GM21528 (cell line): Measurements from ENCODE around the gene DCAKD.

Experiments used
- ATAC-seq: cut with Tn5 transposase; IDR thresholded peaks from one replicate; pipeline ENCODE4 v1.9.1; 2021; ENCODE audit warnings: mild to moderate bottlenecking, moderate library complexity; ENCODE audit not compliant: unreplicated experiment, low FRiP score

DCAKD gene

DNA sequence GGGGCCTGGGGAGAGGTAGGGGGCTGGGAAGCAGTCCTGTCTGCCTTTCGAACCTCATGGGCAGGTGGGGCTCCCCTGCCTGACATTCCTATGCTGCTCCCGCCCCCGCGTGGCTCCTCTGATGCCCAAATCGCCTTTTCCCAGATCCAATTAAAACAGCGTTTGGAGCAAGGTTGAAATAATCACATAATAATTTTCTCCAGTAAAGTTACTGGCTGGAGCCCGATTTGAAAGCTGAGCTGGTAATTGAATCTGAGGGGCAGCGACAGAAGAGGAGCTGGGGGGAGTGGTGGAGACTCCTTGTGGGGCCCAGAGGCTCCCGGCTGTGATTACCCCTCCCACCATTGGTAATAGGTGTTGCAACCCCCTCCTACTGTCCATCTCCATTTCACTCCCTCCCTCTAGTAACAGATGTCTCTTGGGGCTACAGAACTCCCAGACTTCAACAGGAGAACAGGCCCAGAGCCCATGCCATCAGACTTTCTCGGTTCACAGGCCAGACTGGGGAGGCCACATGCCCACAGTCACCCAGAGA is 44.4 kb downstream of the DCAKD start:
- no peak for ATAC-seq

DNA sequence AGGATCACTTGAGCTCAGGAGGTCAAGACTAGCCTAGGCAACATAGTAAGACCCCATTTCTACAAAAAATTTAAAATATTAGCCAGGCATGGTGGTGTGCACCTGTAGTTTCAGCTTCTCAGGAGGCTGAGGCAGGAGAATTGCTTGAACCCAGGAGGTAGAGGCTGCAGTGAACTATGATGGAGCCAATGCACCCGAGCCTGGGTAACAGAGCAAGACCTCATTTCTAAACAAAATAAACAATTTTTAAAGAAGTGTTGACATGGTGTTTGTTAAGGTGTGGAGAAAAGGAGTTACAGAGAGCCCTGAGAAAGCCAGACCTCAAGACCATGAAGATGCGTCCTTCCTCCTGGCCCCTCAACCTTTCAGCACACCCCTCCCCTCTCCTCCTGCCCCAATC is 45.7 kb downstream of the DCAKD start:
- no peak for ATAC-seq

DNA sequence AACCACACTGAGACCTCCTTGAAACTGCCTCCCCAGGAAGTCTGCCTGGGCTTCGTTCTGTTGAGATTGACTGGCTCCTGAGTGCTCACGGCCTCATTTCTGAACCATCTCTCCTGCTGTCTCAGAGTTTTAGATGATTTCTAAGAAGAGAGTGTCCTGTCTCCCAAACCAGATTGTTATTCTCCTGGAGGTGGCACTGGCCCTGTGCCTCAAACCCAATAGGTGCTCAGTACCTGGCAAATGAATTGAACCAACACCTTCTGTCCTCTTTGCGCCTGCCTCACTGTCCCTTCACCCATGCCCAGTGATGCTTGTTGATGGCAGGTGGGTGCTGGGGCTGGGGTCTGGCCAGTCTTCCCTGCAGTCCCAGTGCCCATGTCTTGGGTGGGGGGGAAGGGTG is 47.0 kb downstream of the DCAKD start:
- no peak for ATAC-seq

DNA sequence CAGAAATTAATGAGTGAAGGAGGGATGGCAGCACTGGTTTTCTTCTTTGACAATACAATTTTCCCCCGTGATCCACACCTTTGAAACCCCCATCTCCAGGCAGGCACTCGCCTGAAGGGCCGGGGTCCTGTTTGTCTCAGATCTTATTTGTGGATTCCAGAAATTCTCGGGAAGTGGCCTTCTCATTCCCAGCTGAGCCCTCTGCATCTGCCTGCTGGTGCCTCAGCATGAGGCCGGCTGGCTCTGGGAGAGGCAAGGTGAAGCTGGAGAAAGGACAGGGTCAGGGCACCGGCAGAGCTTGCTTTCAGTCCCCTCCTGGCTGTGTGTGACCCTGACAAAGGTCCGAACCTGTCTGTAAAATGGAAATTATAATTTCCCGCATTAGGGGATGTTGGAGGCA is 47.6 kb downstream of the DCAKD start:
- no peak for ATAC-seq

DNA sequence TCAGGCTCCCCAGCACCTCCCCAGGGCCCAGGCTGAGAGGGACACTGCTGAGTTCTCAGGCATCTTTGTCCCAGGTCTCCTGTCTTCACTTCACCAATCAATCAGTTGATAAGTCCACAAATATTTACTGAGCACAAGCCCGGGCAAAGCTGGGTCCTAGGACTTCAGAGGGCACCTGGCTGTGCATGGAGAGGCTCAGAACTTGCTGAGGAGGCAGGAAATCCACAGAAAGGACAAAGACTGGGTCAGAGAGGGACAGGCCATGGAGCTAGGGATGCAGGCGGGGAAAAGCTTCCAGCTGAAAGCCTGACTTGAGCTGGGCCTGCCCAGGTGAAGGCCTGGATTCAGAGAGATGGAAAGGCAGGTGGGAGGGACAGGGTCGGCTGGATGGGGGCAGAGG is 50.1 kb downstream of the DCAKD start:
- no peak for ATAC-seq

DNA sequence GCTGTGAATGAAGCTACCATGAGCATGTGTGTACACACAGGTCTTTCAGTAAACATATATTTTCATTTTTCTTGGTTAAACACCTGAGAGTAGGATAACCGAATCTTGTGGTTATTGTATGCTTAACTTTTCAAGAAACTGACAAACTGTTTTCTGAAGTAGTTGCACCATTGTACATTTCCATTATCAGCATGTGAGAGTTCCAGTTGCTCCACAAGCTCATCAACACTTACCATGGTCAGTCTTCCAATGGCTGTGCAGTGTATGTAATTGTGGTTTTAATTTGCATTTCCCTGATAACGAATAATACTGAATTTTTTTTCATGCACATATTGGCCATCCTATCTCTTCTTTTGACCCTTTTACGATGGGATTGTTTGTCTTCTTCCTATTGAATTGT is 52.0 kb downstream of the DCAKD start:
- no peak for ATAC-seq

DNA sequence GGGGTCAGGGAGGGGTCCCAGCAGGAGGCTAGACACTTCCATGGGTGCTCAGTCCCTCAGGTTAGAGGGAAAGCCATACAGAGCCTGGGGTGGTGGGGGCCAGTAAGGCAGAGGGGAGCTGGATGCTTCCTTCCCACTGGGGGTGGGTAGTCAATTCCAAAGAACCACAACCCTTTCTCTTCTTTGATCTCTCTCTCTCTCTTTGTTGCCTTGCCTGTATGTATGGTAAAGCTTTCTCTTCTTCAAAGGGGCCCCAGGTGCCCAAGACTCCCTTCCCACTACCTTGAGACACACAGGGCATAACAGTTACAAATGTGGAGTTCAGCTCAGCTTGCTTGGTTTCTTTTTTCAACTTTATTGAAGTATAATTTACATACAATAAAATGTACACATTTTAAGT is 52.8 kb downstream of the DCAKD start:
- no peak for ATAC-seq

DNA sequence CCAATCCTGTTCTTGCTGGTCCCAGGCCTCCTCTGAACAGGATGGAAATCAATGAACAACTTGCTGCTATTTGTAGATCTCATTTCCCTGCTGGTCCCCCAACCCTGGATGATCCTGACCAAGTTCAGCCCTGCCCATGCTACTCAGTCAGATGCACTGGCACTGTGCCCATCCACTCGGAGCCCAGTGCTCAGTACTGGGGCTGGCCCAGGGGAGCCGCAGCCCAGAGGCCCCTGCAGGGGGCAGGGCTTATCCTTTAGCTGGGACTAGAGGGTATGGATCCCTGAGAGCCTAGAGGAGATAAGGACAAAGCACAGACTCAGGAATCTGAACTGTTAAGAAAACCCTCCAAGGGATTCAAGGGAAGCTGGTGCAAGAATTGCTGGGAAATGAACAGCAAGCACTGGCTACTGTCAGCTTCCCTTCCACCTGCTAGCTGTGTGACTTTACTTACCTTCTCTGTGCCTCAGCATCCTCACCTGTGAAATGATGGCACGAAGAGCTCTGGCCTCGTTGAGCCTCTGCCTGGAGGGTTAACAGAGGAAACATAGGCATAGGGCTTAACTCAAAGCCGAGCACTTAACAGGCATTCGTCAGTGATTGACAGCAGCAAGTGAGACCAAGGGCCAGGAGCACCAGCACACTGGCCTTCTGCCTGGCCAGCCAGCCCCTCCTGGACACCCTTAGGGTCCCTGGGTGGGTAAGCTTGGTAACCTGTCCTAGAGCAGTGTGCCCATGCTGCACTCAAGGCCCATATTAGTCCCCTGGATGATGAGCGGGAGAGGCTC is 53.5 kb downstream of the DCAKD start:
- no peak for ATAC-seq

- ATAC-seq = no peak
Observed at GRCh38 chr17:44996304-44996703, 55.1 kb downstream of the DCAKD start.

DNA sequence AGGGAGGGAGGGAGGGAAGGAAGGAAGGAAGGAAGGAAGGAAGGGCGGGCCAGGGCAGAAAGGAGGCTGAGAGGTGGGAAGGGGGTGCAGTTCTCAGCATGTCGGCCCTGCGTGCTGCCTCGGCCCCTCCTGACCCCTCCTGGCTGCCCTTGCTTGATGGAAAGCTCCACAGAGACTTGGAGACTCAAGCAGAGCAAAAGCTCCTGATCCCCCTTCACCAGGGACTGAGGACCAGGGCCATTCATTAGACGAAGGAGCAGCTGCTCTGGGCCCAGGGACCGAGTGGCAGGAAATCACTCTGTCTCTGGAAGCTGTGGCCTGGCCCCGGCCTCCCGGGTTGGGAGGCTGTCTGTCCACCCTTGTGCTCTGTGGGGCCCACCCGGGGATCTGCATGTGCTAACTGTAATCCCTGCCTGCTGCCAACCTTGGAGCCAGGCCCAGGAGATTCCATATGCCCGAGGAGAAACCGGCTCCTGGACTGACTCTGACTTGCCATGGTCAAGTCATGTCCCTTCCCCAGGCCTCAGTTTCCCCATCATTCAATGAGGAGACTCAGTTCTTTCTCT is 55.9 kb downstream of the DCAKD start:
- ATAC-seq = no peak

DNA sequence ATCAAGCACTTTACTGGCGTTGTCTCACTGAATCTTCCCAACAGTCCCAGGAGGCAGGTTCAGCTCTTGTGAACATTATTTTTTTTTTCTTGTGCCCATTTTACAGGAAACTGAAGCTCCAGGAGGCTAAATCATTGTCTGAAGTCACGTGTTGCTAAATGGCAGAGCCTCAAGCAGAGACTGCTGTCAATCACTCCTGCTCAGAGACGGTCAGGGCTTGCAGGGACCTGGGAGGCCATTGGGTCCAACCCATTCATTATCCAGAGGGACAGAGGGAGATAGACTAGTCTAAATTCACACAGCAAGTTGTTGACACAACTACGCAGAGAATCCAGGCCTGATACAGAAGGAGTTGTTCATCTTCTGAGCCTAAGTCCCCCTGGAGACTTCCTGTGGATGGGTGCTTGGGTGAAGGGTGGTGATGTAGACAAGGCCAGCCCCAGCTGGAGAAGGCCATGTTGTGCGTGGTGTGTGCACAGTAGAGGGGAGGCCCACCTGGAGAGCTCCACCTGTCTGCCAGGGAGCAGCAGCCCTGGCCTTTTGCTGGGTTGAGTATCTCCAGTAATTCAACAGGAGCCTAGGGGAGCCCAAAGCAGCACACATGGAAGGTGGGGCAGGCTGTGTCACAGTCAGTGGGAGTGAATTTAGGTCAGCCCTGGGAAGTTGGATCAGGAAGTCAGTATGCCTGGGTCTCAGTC is 59.0 kb downstream of the DCAKD start:
- no peak for ATAC-seq

- no peak for ATAC-seq
Observed at GRCh38 chr17:44990994-44991393, 60.4 kb downstream of the DCAKD start.

- no peak for ATAC-seq
Observed at GRCh38 chr17:44989552-44990138, 61.8 kb downstream of the DCAKD start.

DNA sequence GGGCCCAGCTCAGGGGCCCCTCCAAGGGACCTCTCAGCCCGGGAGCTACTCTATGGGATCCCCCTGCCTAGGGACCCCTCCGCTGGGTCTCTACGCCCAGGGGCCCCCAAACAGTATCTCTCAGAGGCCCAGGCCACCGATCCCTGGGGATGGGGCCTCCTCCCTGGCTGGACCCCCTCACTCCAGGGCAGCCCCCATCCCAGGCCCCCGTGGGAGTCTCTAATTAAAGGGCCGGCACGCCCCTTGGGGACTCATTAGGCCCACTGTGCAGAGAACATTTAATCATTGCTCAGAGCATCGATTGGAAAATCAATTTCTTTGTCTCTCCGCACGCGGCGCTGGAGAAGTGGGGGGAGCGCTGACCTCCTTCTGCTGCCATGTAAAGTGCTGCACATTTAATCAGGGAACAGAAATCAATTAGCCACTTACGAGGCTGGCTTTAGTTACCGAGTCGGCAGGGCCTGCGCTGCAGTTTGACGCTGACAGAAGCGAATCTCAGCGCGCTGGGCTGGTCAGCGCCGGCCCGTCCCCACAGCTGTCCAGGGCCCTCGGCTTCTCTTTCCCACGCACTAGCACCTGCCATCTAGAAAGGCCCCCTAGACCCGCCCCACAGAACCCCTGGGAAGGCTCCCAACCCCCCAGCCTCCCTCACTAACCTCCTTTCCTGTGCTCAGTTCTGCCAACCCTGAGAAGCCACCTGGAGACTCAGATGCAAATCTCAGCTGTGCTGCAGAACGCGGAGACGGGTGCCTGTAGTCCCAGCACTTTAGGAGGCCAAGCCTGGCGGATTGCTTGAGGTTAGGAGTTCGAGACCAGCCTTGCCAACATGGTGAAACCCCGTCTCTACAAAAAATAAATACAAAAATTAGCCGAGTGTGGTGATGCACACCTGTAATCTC is 63.1 kb downstream of the DCAKD start:
- no peak for ATAC-seq

DNA sequence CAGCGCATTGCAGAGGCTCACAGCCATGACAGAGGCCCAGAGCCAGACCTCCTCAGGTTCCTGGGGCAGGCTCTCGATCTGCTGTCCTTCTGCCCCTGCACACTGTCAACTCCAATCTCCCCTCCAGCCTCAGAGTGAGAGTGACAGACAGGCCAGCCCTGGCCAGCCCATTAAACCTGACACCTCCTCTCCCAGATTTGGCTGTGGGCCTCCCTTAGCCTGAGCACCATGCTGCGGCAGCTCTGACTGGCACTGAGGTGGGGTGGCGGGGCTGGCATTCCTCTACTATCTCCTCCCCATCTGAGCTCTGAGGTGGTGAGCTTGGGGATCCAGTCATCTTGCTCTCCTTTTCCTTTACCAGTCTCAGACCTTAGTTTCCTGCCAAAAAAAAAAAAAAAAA is 67.9 kb downstream of the DCAKD start:
- ATAC-seq = no peak

GRCh38 chr17:44982113-44982702 is 69.2 kb downstream of the DCAKD start:
- ATAC-seq = no peak

- ATAC-seq = no peak
Observed at GRCh38 chr17:44981221-44981968, 70.0 kb downstream of the DCAKD start.

DNA sequence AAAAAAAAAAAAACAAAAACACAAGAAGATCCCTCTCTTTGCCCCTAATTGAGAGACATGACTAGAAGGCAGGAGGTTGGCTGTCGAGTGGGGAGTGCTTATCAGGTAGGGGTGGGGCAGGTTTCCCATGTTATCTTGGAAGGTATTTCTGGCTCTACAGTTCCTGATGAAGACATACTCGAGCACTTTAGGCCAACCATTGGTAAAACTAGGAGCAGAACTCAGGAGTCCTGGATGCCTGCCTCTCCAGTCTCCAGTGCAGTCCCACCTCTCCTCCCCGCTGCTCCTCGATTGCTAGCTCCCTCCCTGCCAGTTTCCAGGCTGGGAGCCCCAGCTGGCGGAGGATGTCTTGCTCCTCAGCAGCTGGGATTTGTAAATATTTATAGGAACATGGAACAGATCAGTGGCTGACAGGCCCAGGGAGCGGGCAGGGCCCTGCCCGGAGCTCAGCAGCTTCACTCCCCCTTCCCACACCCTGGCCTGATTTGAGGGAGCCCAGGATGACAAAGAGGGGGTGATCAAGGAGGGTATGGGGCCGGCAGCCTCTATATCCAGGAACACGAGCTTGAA is 71.9 kb downstream of the DCAKD start:
- ATAC-seq = no peak

GRCh38 chr17:44978807-44979206 is 72.6 kb downstream of the DCAKD start:
- ATAC-seq = no peak
